T-helper 17 cell (primary cell): Measurements from ENCODE around the gene STK33. TPM values are rescaled to one million over a fixed set of nuclear protein-coding genes. Genes with fewer than 3 reads are reported as not detected.

ENCODE experiments used
- ATAC-seq: fragments of 150-1000 bp; cut with Tn5 transposase; 2 replicates; pipeline ENCODE4 v1.10.0; 2021; ENCODE audit warnings: mild to moderate bottlenecking, moderate library complexity
- DNase-seq, 3 donors: peaks; one replicate each; pipeline versions ENCODE4 v3.0.0 to v3.0.0-alpha.2; 2020 to 2021
- H3K9me3 ChIP-seq: one replicate; pipeline ENCODE4 v1.7.0; 2013; ENCODE audit warnings: low read length, mild to moderate bottlenecking; ENCODE audit not compliant: control insufficient read depth, poor library complexity, severe bottlenecking
- H3K27ac Mint-ChIP-seq: one replicate; pipeline ENCODE4 v1.8.0; 2022; ENCODE audit warnings: mild to moderate bottlenecking, moderate library complexity, mixed read lengths
- H3K27me3 Mint-ChIP-seq: one replicate; pipeline ENCODE4 v1.8.0; 2022; ENCODE audit warnings: mixed read lengths
- H3K36me3 Mint-ChIP-seq: one replicate; pipeline ENCODE4 v1.8.0; 2022; ENCODE audit warnings: low read depth, mixed read lengths
- H3K4me1 Mint-ChIP-seq: one replicate; pipeline ENCODE4 v1.8.0; 2022; ENCODE audit warnings: mild to moderate bottlenecking, mixed read lengths
- H3K4me3 Mint-ChIP-seq: one replicate; pipeline ENCODE4 v1.8.0; 2022; ENCODE audit warnings: mild to moderate bottlenecking, moderate library complexity, mixed read lengths
- total RNA-seq, 4 donors: library from RNA in 2 of 4; stranded (reverse) in 2 of 4; gene quantifications; one replicate each; pipeline ENCODE4 v1.2.3 and lab custom pipeline; 2022 to 2026

STK33 gene
- total RNA-seq, 2 donors from 2014 or later: 0.55 to 0.62 TPM

GRCh38 chr11:8429483-8429882 lies 164.5 kb downstream of the STK33 start:
- no peaks in the 10 kb centered on the region for H3K9me3 ChIP-seq
- no peak overlapping the region for H3K4me3 Mint-ChIP-seq
- ATAC-seq (no peak), DNase-seq (no peak)
- no peaks in the 10 kb centered on the region for H3K36me3 Mint-ChIP-seq
- no peaks in the 10 kb centered on the region for H3K4me1 Mint-ChIP-seq
- no peak overlapping the region for H3K27ac Mint-ChIP-seq
- H3K27me3 Mint-ChIP-seq: peaks cover 23% of the 10 kb centered on the region

GRCh38 chr11:8426076-8426475 lies 168.0 kb downstream of the STK33 start:
- Mint-ChIP-seq H3K27me3 (peaks cover 16% of the 10 kb centered on the region), H3K27ac (no peak overlapping the region), H3K4me3 (no peak overlapping the region), H3K4me1 (no peaks in the 10 kb centered on the region), H3K36me3 (no peaks in the 10 kb centered on the region)
- DNase-seq: no peak
- no peak for ATAC-seq
- H3K9me3 ChIP-seq: no peaks in the 10 kb centered on the region

- Mint-ChIP-seq H3K4me3 (no peak overlapping the region), H3K27me3 (peaks cover 16% of the 10 kb centered on the region), H3K27ac (no peak overlapping the region), H3K4me1 (no peaks in the 10 kb centered on the region), H3K36me3 (no peaks in the 10 kb centered on the region)
- no peak for ATAC-seq
- no peak for DNase-seq
- no peaks in the 10 kb centered on the region for H3K9me3 ChIP-seq
Observed at GRCh38 chr11:8415195-8415594, 178.8 kb downstream of the STK33 start.

- Mint-ChIP-seq H3K27ac (no peak overlapping the region), H3K4me1 (no peaks in the 10 kb centered on the region), H3K36me3 (no peaks in the 10 kb centered on the region), H3K27me3 (peaks cover 6% of the 10 kb centered on the region), H3K4me3 (no peak overlapping the region)
- DNase-seq: no peak
- ATAC-seq: no peak
- no peaks in the 10 kb centered on the region for H3K9me3 ChIP-seq
Observed at GRCh38 chr11:8408151-8408941, 185.7 kb downstream of the STK33 start.

GRCh38 chr11:8403310-8403709 lies 190.7 kb downstream of the STK33 start:
- Mint-ChIP-seq H3K36me3 (no peaks in the 10 kb centered on the region), H3K27ac (no peak overlapping the region)

GRCh38 chr11:8392886-8393285 lies 201.1 kb downstream of the STK33 start:
- ATAC-seq (no peak), DNase-seq (no peak)
- no peaks in the 10 kb centered on the region for H3K4me1 Mint-ChIP-seq
- no peak overlapping the region for H3K27ac Mint-ChIP-seq
- H3K27me3 Mint-ChIP-seq: peaks cover 42% of the 10 kb centered on the region
- no peaks in the 10 kb centered on the region for H3K9me3 ChIP-seq
- H3K36me3 Mint-ChIP-seq: no peaks in the 10 kb centered on the region
- no peak overlapping the region for H3K4me3 Mint-ChIP-seq

More at GRCh38 chr11:8403310-8403709, 190.7 kb downstream of the STK33 start:
- no peak overlapping the region for H3K4me3 Mint-ChIP-seq
- DNase-seq (no peak), ATAC-seq (no peak)
- no peaks in the 10 kb centered on the region for H3K4me1 Mint-ChIP-seq
- H3K27me3 Mint-ChIP-seq: peaks cover 6% of the 10 kb centered on the region
- H3K9me3 ChIP-seq: no peaks in the 10 kb centered on the region

GRCh38 chr11:8392166-8392565 lies 201.9 kb downstream of the STK33 start:
- no peak for DNase-seq
- no peaks in the 10 kb centered on the region for H3K4me1 Mint-ChIP-seq

GRCh38 chr11:8390851-8391612 lies 203.0 kb downstream of the STK33 start:
- Mint-ChIP-seq H3K36me3 (no peaks in the 10 kb centered on the region), H3K27ac (no peak overlapping the region), H3K4me1 (no peaks in the 10 kb centered on the region), H3K4me3 (no peak overlapping the region), H3K27me3 (peaks cover 38% of the 10 kb centered on the region)
- ATAC-seq (no peak), DNase-seq (no peak)
- no peaks in the 10 kb centered on the region for H3K9me3 ChIP-seq

More at GRCh38 chr11:8392166-8392565, 201.9 kb downstream of the STK33 start:
- no peak overlapping the region for H3K4me3 Mint-ChIP-seq
- H3K9me3 ChIP-seq: no peaks in the 10 kb centered on the region
- no peak overlapping the region for H3K27ac Mint-ChIP-seq
- ATAC-seq: no peak
- H3K36me3 Mint-ChIP-seq: no peaks in the 10 kb centered on the region
- peaks cover 40% of the 10 kb centered on the region for H3K27me3 Mint-ChIP-seq

- ATAC-seq: no peak
- H3K36me3 Mint-ChIP-seq: no peaks in the 10 kb centered on the region
- no peak overlapping the region for H3K27ac Mint-ChIP-seq
- H3K4me1 Mint-ChIP-seq: peaks cover 2% of the 10 kb centered on the region
- peaks cover 38% of the 10 kb centered on the region for H3K27me3 Mint-ChIP-seq
- no peak overlapping the region for H3K4me3 Mint-ChIP-seq
- DNase-seq: no peak
- no peaks in the 10 kb centered on the region for H3K9me3 ChIP-seq
Observed at GRCh38 chr11:8389029-8389996, 204.7 kb downstream of the STK33 start.

GRCh38 chr11:8387693-8388092 lies 206.3 kb downstream of the STK33 start:
- H3K36me3 Mint-ChIP-seq: no peaks in the 10 kb centered on the region
- DNase-seq (no peak), ATAC-seq (no peak)
- H3K27me3 Mint-ChIP-seq: peaks cover 42% of the 10 kb centered on the region
- no peaks in the 10 kb centered on the region for H3K9me3 ChIP-seq
- H3K4me3 Mint-ChIP-seq: no peak overlapping the region
- H3K27ac Mint-ChIP-seq: no peak overlapping the region
- peaks cover 5% of the 10 kb centered on the region for H3K4me1 Mint-ChIP-seq

GRCh38 chr11:8387141-8387540 lies 206.9 kb downstream of the STK33 start:
- Mint-ChIP-seq H3K4me3 (no peak overlapping the region), H3K36me3 (no peaks in the 10 kb centered on the region), H3K27ac (no peak overlapping the region), H3K27me3 (peaks cover 41% of the 10 kb centered on the region), H3K4me1 (peaks cover 5% of the 10 kb centered on the region)
- DNase-seq: no peak
- ATAC-seq: no peak
- no peaks in the 10 kb centered on the region for H3K9me3 ChIP-seq

GRCh38 chr11:8386134-8386864 lies 207.7 kb downstream of the STK33 start:
- Mint-ChIP-seq H3K27ac (no peak overlapping the region), H3K4me3 (no peak overlapping the region), H3K27me3 (peaks cover 37% of the 10 kb centered on the region), H3K36me3 (no peaks in the 10 kb centered on the region), H3K4me1 (peaks cover 5% of the 10 kb centered on the region)
- DNase-seq (no peak), ATAC-seq (no peak)
- H3K9me3 ChIP-seq: no peaks in the 10 kb centered on the region
